ENCODE measurements around the gene CYTH2.

DNA sequence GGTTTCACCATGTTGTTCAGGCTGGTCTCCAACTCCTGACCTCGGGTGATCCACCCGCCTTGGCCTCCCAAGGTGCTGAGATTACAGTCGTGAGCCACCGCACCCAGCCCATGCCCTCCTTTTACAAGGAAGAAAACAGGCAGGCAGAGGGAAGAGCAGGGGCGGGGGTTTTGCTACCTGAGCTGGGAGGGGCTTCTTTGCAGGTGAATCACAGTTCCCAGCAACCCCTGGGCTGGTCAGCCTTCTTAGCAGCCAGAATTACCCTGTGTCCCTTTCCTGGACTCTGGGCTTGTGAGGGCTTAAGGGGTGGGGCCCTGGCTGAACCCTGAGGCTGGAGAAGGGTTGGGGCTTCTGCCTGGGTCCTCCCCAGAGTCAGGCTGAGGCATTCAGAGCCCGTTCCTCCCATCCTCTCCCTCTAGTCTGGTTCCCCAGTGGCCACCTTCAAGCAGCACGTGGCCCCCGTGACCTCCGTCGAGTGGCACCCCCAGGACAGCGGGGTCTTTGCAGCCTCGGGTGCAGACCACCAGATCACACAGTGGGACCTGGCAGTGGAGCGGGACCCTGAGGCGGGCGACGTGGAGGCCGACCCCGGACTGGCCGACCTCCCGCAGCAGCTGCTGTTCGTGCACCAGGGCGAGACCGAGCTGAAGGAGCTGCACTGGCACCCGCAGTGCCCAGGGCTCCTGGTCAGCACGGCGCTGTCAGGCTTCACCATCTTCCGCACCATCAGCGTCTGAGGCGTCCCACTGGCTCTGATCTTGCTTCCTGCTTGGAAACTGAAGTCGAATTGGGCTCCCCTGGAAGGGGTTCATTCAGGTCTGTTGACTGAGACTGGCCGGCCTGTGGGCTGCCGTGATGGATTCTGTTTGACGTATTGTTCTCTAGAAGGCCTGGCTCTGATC is 16.6 kb upstream of the CYTH2 start:
- TF ChIP-seq, protein P1, sequence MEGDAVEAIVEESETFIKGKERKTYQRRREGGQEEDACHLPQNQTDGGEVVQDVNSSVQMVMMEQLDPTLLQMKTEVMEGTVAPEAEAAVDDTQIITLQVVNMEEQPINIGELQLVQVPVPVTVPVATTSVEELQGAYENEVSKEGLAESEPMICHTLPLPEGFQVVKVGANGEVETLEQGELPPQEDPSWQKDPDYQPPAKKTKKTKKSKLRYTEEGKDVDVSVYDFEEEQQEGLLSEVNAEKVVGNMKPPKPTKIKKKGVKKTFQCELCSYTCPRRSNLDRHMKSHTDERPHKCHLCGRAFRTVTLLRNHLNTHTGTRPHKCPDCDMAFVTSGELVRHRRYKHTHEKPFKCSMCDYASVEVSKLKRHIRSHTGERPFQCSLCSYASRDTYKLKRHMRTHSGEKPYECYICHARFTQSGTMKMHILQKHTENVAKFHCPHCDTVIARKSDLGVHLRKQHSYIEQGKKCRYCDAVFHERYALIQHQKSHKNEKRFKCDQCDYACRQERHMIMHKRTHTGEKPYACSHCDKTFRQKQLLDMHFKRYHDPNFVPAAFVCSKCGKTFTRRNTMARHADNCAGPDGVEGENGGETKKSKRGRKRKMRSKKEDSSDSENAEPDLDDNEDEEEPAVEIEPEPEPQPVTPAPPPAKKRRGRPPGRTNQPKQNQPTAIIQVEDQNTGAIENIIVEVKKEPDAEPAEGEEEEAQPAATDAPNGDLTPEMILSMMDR (IDR thresholded peaks at IDR 0.05) = no peak
- TF ChIP-seq POLR2A (IDR thresholded peaks at IDR 0.05) = no peak
